Liver (tissue), 9 donors: ENCODE data around the gene KANK4. TPM values are rescaled to one million over a fixed set of nuclear protein-coding genes. Genes with fewer than 3 reads are reported as not detected.
"Not testable (repeated sequence)": the region's sequence is repeated elsewhere in the genome, so short reads cannot be mapped to it uniquely, and the experiment has no call there.

Experiments used
- DNase-seq: peaks from one replicate; pipeline ENCODE4 v3.0.0-alpha.2; 2017; ENCODE audit warnings: low spot score
- H3K27ac ChIP-seq, 2 donors: one replicate each; pipeline ENCODE4 v1.7.0; 2013; ENCODE audit warnings: inconsistent platforms in 2 of 2, low read length in 2 of 2, control low read depth in 1 of 2, low read depth in 1 of 2, mild to moderate bottlenecking in 1 of 2
- H3K27me3 ChIP-seq, 4 donors: one replicate each; pipeline versions ENCODE4 v1.6.1 to v1.7.0; 2013; ENCODE audit warnings: low read length in 3 of 4, inconsistent platforms in 1 of 4, mild to moderate bottlenecking in 1 of 4, moderate library complexity in 1 of 4; ENCODE audit not compliant: control insufficient read depth in 4 of 4, insufficient read depth in 4 of 4
- H3K36me3 ChIP-seq, 4 donors: one replicate each; pipeline versions ENCODE4 v1.6.1 to v1.7.0; 2013; ENCODE audit warnings: low read length in 3 of 4, mild to moderate bottlenecking in 3 of 4, low read depth in 1 of 4, moderate library complexity in 1 of 4; ENCODE audit not compliant: control insufficient read depth in 4 of 4, insufficient read depth in 3 of 4
- H3K4me1 ChIP-seq, 4 donors: one replicate each; pipeline versions ENCODE4 v1.6.1 to v1.7.0; 2013; ENCODE audit warnings: low read length in 3 of 4, mild to moderate bottlenecking in 3 of 4, moderate library complexity in 1 of 4; ENCODE audit not compliant: control insufficient read depth in 4 of 4, insufficient read depth in 4 of 4
- H3K4me3 ChIP-seq, 3 donors: one replicate each; pipeline versions ENCODE4 v1.6.1 to v1.7.0; 2013; ENCODE audit warnings: low read length in 3 of 3, control low read depth in 1 of 3, low read depth in 1 of 3, mild to moderate bottlenecking in 1 of 3
- H3K9ac ChIP-seq, 2 donors: one replicate each; pipeline ENCODE4 v1.7.0; 2013; ENCODE audit warnings: low read length in 2 of 2, mild to moderate bottlenecking in 2 of 2, moderate library complexity in 2 of 2, control low read depth in 1 of 2, low read depth in 1 of 2
- H3K9me3 ChIP-seq, 4 donors: one replicate each; pipeline versions ENCODE4 v1.6.1 to v1.7.0; 2013; ENCODE audit warnings: low read length in 3 of 4; ENCODE audit not compliant: control insufficient read depth in 4 of 4
- FOXA2 ChIP-seq: IDR thresholded peaks from 2 replicates; pipeline ENCODE4 v1.6.1; 2016; ENCODE audit warnings: antibody characterized with exemption
- HNF4A ChIP-seq, 2 donors: conservative IDR thresholded peaks; 2 replicates each; pipeline ENCODE4 v1.6.1; 2016; ENCODE audit warnings: antibody characterized with exemption in 2 of 2, mild to moderate bottlenecking in 2 of 2
- HNF4G ChIP-seq: IDR thresholded peaks from 2 replicates; pipeline ENCODE4 v1.6.1; 2016; ENCODE audit warnings: antibody characterized with exemption
- JUND ChIP-seq, 2 donors: IDR thresholded peaks; 2 replicates each; pipeline ENCODE4 v1.6.1; 2016; ENCODE audit warnings: antibody characterized with exemption in 2 of 2
- NR2F2 ChIP-seq: IDR thresholded peaks from 2 replicates; pipeline ENCODE4 v1.6.1; 2016; ENCODE audit warnings: antibody characterized with exemption
- RAD21 ChIP-seq, 2 donors: IDR thresholded peaks; 2 replicates each; pipeline ENCODE4 v1.6.1; 2016; ENCODE audit warnings: antibody characterized with exemption in 2 of 2, mild to moderate bottlenecking in 2 of 2
- RXRA ChIP-seq, 2 donors: IDR thresholded peaks; 2 replicates each; pipeline ENCODE4 v1.6.1; 2017 to 2018; ENCODE audit warnings: antibody characterized with exemption in 2 of 2, mild to moderate bottlenecking in 1 of 2
- SP1 ChIP-seq: IDR thresholded peaks from 2 replicates; pipeline ENCODE4 v1.6.1; 2018; ENCODE audit warnings: antibody characterized with exemption, mild to moderate bottlenecking
- TAF1 ChIP-seq: conservative IDR thresholded peaks from 2 replicates; pipeline ENCODE4 v1.6.1; 2016; ENCODE audit warnings: antibody characterized with exemption, mild to moderate bottlenecking
- YY1 ChIP-seq: IDR thresholded peaks from 2 replicates; pipeline ENCODE4 v1.6.1; 2016; ENCODE audit warnings: antibody characterized with exemption, mild to moderate bottlenecking
- WGBS: extraction: QIAGEN DNeasy Blood & Tissue Kit; methylation state at CpG from one replicate; pipeline ENCODE4 v1.1.7; 2013; 5-methylcytosine and 5-hydroxymethylcytosine counted together
- polyA plus RNA-seq, 2 donors: library from polyadenylated mRNA; stranded (reverse) in 1 of 2; unstranded in 1 of 2; fragments of 200-250 nt in 1 of 2; fragments of >200 nt in 1 of 2; fragmentation: Nextera tagmentation in 1 of 2; extraction: Ambion mirVana in 1 of 2; gene quantifications; one replicate each; pipeline versions ENCODE4 v1.2.1 to v1.2.3, GENCODE V29; 2013 to 2015
- total RNA-seq, 2 donors: library from RNA; depleted of rRNA; stranded (reverse); fragments of >200 nt; gene quantifications; one replicate each; pipeline ENCODE4 v1.2.3, GENCODE V29; 2014
- TF ChIP-seq, protein P1 (sequence below): IDR thresholded peaks from 2 replicates; pipeline ENCODE4 v1.6.1; 2016; ENCODE audit warnings: antibody characterized with exemption
- TF ChIP-seq, protein P2 (sequence below): IDR thresholded peaks from 2 replicates; pipeline ENCODE4 v1.6.1; 2016; ENCODE audit warnings: antibody characterized with exemption, mild to moderate bottlenecking
- TF ChIP-seq, protein P3 (sequence below): IDR thresholded peaks from 2 replicates; pipeline ENCODE4 v1.6.1; 2016; ENCODE audit warnings: antibody characterized with exemption
- TF ChIP-seq, protein P4 (sequence below): IDR thresholded peaks from 2 replicates; pipeline ENCODE4 v1.6.1; 2016; ENCODE audit warnings: antibody characterized with exemption
- donor health status: healthy.
- donor health status: healthy.
- donor health status: healthy.
- donor health status: healthy.
- donor health status: healthy.

KANK4 gene
- total and polyA plus RNA-seq, 4 donors, result 0.58 to 4.6 (median 1.1) TPM

DNA sequence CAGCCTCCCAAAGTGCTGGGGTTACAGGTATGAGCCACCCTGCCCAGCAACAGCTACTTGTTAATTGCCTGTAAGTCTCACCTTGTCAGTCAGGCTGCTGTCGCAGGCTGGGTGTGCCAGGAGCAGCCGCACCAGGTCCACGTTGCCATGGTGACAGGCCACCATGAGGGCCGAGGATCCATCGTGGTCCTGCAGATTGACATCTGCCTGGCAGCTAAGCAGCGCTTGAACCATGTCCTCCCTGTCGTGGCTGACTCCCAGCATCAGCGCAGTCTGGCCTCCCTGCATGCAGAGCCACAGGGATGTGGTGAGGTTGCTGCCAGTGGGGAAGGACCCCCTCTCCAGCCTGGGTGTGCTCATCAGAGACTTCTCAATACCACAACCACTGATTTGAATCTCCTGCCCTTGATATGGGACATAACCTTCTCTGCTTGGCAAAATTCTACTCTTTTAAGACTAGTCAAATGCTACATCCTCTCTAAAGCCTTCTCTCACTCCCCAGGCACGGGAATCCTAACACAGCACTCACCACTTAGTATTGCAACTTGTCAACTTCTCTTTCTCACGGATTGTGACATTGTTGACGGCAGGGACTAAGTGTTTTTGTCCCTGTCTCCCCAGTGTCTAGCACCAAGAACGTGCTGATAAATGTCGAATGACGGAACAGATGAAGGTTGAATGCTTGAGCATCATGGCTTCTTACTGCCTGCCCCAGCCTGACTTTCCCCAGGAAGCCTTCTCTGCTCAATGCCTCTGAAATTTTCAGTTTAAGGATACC lies 71.7 kb downstream of the KANK4 start:
- H3K4me1 ChIP-seq, result no peaks in the 10 kb centered on the region
- H3K9ac ChIP-seq, result no peak overlapping the region
- no peak for TF ChIP-seq SP1
- no peak for TF ChIP-seq NR2F2
- TF ChIP-seq FOXA2, result no peak
- no peak for TF ChIP-seq HNF4A (conservative IDR thresholded peaks at IDR 0.05)
- no peak for TF ChIP-seq RAD21 (IDR thresholded peaks at IDR 0.05)
- TF ChIP-seq TAF1, result no peak
- TF ChIP-seq HNF4G, result no peak
- no peak for TF ChIP-seq YY1
- TF ChIP-seq RXRA (IDR thresholded peaks at IDR 0.05), result no peak
- TF ChIP-seq, protein P1, sequence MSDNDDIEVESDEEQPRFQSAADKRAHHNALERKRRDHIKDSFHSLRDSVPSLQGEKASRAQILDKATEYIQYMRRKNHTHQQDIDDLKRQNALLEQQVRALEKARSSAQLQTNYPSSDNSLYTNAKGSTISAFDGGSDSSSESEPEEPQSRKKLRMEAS, result no peak
- no peak for TF ChIP-seq JUND (IDR thresholded peaks at IDR 0.05)
- TF ChIP-seq, protein P2, sequence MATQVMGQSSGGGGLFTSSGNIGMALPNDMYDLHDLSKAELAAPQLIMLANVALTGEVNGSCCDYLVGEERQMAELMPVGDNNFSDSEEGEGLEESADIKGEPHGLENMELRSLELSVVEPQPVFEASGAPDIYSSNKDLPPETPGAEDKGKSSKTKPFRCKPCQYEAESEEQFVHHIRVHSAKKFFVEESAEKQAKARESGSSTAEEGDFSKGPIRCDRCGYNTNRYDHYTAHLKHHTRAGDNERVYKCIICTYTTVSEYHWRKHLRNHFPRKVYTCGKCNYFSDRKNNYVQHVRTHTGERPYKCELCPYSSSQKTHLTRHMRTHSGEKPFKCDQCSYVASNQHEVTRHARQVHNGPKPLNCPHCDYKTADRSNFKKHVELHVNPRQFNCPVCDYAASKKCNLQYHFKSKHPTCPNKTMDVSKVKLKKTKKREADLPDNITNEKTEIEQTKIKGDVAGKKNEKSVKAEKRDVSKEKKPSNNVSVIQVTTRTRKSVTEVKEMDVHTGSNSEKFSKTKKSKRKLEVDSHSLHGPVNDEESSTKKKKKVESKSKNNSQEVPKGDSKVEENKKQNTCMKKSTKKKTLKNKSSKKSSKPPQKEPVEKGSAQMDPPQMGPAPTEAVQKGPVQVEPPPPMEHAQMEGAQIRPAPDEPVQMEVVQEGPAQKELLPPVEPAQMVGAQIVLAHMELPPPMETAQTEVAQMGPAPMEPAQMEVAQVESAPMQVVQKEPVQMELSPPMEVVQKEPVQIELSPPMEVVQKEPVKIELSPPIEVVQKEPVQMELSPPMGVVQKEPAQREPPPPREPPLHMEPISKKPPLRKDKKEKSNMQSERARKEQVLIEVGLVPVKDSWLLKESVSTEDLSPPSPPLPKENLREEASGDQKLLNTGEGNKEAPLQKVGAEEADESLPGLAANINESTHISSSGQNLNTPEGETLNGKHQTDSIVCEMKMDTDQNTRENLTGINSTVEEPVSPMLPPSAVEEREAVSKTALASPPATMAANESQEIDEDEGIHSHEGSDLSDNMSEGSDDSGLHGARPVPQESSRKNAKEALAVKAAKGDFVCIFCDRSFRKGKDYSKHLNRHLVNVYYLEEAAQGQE, result no peak
- no peaks in the 10 kb centered on the region for H3K9me3 ChIP-seq
- DNase-seq, result no peak
- 81% methylated on average over 14 of the region's 14 CpGs for WGBS
- H3K27ac ChIP-seq, result no peak overlapping the region
- H3K27me3 ChIP-seq, result no peaks in the 10 kb centered on the region
- H3K36me3 ChIP-seq, result peaks cover 0 to 2% (median 0%) of the 10 kb centered on the region in 4 donors
- H3K4me3 ChIP-seq, result no peak overlapping the region

DNA sequence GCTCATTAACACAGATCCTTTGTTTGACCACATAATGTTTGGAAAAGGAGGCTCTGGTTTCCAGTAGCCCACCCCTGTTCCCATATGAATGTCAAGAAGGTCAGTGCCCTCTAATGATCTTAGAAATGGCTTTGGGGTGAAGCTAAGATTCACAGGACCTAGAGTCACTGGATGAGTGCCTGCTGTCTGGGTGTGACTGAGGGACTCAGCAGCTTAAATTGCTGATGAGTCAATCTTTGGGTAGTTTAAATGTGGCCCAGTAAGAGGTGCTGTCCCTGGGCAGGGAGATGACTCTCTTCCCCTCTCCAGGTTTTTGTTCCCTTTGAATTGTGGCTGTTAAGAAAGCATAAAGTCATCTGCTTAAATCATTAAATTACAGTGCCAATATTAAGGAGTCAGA lies 74.0 kb downstream of the KANK4 start:
- peaks cover 5 to 10% (median 8%) of the 10 kb centered on the region in 4 donors for H3K4me1 ChIP-seq
- H3K27ac ChIP-seq, result no peak overlapping the region
- no peak overlapping the region for H3K9ac ChIP-seq
- H3K9me3 ChIP-seq, result no peaks in the 10 kb centered on the region
- DNase-seq, result no peak
- TF ChIP-seq SP1, result no peak
- TF ChIP-seq, protein P3, sequence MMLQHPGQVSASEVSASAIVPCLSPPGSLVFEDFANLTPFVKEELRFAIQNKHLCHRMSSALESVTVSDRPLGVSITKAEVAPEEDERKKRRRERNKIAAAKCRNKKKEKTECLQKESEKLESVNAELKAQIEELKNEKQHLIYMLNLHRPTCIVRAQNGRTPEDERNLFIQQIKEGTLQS, result no peak
- TF ChIP-seq, protein P4, sequence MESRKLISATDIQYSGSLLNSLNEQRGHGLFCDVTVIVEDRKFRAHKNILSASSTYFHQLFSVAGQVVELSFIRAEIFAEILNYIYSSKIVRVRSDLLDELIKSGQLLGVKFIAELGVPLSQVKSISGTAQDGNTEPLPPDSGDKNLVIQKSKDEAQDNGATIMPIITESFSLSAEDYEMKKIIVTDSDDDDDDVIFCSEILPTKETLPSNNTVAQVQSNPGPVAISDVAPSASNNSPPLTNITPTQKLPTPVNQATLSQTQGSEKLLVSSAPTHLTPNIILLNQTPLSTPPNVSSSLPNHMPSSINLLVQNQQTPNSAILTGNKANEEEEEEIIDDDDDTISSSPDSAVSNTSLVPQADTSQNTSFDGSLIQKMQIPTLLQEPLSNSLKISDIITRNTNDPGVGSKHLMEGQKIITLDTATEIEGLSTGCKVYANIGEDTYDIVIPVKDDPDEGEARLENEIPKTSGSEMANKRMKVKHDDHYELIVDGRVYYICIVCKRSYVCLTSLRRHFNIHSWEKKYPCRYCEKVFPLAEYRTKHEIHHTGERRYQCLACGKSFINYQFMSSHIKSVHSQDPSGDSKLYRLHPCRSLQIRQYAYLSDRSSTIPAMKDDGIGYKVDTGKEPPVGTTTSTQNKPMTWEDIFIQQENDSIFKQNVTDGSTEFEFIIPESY, result no peak
- TF ChIP-seq RAD21 (IDR thresholded peaks at IDR 0.05), result no peak
- H3K4me3 ChIP-seq, result no peak overlapping the region
- no peaks in the 10 kb centered on the region for H3K36me3 ChIP-seq
- H3K27me3 ChIP-seq, result no peaks in the 10 kb centered on the region

DNA sequence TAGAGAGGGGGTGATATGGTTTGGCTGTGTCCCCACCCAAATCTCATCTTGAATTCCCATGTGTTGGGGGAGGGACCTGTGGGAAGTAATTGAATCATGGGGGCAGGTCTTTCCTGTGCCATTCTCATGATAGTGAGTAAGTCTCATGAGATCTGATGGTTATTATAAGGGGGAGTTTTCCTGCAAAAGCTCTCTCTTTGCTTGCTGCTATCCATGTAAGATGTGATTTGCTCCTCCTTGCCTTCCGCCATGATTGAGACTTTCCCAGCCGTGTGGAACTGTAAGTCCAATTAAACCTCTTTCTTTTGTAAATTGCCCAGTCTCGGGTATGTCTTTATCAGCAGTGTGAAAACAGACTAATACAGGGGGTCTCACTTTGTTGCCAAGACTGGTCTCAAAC lies 74.9 kb downstream of the KANK4 start:
- DNase-seq, H3K27me3 ChIP-seq: not testable (repeated sequence)
- 95% methylated on average over 3 of the region's 3 CpGs for WGBS

More for the DNA sequence above, 74.9 kb downstream of the KANK4 start:
- not testable (repeated sequence) for H3K9me3 ChIP-seq, H3K4me3 ChIP-seq, H3K9ac ChIP-seq, H3K27ac ChIP-seq, H3K36me3 ChIP-seq, H3K4me1 ChIP-seq
